ENCODE data around the gene PSG5.
"Not testable (repeated sequence)": the region's sequence is repeated elsewhere in the genome, so short reads cannot be mapped to it uniquely, and the experiment has no call there.

The PSG5 gene

GRCh38 chr19:43181869-43182771 lies 4.2 kb downstream of the PSG5 start:
- ATAC-seq, result peak; percentile 88
- TF ChIP-seq ISL1 (CRISPR knock-in tag; IDR thresholded peaks at IDR 0.05), result peak; percentile 79

- ATAC-seq, result not testable (repeated sequence)
These were observed 6.7 kb downstream of the PSG5 start for GRCh38 chr19:43179569-43180147.

DNA sequence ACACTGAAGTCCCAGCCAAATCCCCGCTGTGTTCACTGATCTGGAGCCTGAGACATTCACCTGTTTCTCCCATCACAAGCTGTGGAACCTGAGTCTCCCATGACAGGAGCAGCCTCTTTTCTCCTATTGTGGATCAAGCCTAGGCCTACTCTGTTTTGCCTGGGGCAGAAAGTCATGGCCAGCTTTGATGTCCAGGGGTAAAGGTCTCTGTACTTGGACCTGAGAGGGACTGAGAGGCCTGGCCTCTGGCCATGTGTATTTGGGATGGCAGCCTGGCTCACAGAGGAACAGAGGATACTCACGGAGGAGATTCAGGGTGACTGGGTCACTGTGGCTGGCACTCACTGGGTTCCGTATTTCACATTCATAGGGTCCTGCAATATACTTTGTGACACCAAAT lies 7.8 kb downstream of the PSG5 start:
- not testable (repeated sequence) for ATAC-seq

DNA sequence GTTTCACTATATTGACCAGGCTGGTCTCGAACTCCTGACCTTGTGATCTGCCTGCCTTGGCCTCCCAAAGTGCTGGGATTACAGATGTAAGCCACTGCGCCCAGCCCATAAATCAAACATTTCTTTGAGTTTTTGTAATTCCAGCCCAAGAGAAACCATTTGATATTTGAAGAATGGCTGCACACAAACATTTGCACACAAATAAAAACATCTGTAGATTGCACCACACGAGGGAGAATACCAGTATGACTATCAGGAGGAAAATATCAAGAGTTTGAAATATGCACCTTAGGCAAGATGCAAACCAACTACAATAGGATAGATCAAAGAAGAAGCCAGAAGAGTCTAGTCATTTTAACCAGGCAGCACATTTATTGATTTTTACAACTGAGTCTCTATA lies 20.4 kb downstream of the PSG5 start:
- ATAC-seq, result not testable (repeated sequence)

GRCh38 chr19:43163135-43163534 lies 23.2 kb downstream of the PSG5 start:
- ATAC-seq, result not testable (repeated sequence)

GRCh38 chr19:43162261-43162660 lies 24.1 kb downstream of the PSG5 start:
- not testable (repeated sequence) for ATAC-seq

DNA sequence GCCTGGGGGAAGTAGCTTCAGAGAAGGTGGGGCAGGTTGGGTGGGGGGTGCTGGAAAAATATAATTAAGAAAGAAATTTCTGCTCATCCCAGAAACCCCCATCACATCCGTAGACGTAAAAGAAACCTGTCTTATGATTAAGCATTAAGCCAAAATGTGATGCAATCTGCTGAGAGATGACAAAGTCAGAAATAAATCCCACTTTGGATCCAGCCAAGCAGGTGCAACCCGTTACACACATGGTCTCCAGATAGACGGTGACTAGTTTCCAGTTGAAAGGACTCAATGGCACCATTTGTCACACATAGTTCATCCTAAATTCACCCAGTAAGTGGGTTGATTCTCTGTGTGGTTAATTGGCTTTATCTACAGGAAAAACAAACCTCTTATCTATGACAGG lies 34.1 kb downstream of the PSG5 start:
- ATAC-seq, result no peak
- TF ChIP-seq CSRNP3 (CRISPR knock-in tag; IDR thresholded peaks at IDR 0.05) (no peak), TOX (CRISPR knock-in tag; IDR thresholded peaks at IDR 0.05; ENCODE audit: borderline replicate concordance) (no peak), ARNTL (CRISPR knock-in tag; IDR thresholded peaks at IDR 0.05; ENCODE audit: borderline replicate concordance, low read depth) (no peak), ZC3H10 (CRISPR knock-in tag; IDR thresholded peaks at IDR 0.05) (no peak), ZNF70 (CRISPR knock-in tag; IDR thresholded peaks at IDR 0.05) (no peak), ZFP30 (CRISPR knock-in tag; IDR thresholded peaks at IDR 0.05) (no peak), SNAI2 (CRISPR knock-in tag; IDR thresholded peaks at IDR 0.05) (no peak), CREB5 (CRISPR knock-in tag; IDR thresholded peaks at IDR 0.05; ENCODE audit: low read depth) (no peak), OSR1 (CRISPR knock-in tag; IDR thresholded peaks at IDR 0.05) (no peak), PPARA (CRISPR knock-in tag; IDR thresholded peaks at IDR 0.05; ENCODE audit: borderline replicate concordance) (no peak), ISL1 (CRISPR knock-in tag; IDR thresholded peaks at IDR 0.05) (no peak), GLIS3 (CRISPR knock-in tag; IDR thresholded peaks at IDR 0.05) (no peak), TCF4 (CRISPR knock-in tag; IDR thresholded peaks at IDR 0.05; ENCODE audit: borderline replicate concordance) (no peak), CSDC2 (CRISPR knock-in tag; IDR thresholded peaks at IDR 0.05) (no peak), TSHZ2 (CRISPR knock-in tag; IDR thresholded peaks at IDR 0.05) (no peak), ESRRG (CRISPR knock-in tag; IDR thresholded peaks at IDR 0.05) (no peak), RARB (CRISPR knock-in tag; IDR thresholded peaks at IDR 0.05) (no peak)
- TF ChIP-seq, protein P1, sequence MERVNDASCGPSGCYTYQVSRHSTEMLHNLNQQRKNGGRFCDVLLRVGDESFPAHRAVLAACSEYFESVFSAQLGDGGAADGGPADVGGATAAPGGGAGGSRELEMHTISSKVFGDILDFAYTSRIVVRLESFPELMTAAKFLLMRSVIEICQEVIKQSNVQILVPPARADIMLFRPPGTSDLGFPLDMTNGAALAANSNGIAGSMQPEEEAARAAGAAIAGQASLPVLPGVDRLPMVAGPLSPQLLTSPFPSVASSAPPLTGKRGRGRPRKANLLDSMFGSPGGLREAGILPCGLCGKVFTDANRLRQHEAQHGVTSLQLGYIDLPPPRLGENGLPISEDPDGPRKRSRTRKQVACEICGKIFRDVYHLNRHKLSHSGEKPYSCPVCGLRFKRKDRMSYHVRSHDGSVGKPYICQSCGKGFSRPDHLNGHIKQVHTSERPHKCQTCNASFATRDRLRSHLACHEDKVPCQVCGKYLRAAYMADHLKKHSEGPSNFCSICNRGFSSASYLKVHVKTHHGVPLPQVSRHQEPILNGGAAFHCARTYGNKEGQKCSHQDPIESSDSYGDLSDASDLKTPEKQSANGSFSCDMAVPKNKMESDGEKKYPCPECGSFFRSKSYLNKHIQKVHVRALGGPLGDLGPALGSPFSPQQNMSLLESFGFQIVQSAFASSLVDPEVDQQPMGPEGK (CRISPR knock-in tag; IDR thresholded peaks at IDR 0.05; ENCODE audit: borderline replicate concordance), result no peak
- TF ChIP-seq, protein P2, sequence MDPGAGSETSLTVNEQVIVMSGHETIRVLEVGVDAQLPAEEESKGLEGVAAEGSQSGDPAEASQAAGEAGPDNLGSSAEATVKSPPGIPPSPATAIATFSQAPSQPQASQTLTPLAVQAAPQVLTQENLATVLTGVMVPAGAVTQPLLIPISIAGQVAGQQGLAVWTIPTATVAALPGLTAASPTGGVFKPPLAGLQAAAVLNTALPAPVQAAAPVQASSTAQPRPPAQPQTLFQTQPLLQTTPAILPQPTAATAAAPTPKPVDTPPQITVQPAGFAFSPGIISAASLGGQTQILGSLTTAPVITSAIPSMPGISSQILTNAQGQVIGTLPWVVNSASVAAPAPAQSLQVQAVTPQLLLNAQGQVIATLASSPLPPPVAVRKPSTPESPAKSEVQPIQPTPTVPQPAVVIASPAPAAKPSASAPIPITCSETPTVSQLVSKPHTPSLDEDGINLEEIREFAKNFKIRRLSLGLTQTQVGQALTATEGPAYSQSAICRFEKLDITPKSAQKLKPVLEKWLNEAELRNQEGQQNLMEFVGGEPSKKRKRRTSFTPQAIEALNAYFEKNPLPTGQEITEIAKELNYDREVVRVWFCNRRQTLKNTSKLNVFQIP (CRISPR knock-in tag; IDR thresholded peaks at IDR 0.05; ENCODE audit: borderline replicate concordance, low read depth), result no peak

- ATAC-seq, result not testable (repeated sequence)
These were observed 36.5 kb downstream of the PSG5 start for GRCh38 chr19:43149788-43150187.

Measured in SK-N-SH treated with all-trans-retinoic acid at 6 μM for 48 hours (cell line).